Karpas-422 (cell line): ENCODE data around the gene DLAT. TPM values are rescaled to one million over a fixed set of nuclear protein-coding genes. Genes with fewer than 3 reads are reported as not detected.
"Not testable (repeated sequence)": the region's sequence is repeated elsewhere in the genome, so short reads cannot be mapped to it uniquely, and the experiment has no call there.

Experiments
- DNase-seq: peaks from one replicate; pipeline ENCODE4 v3.0.0-alpha.2; 2015
- H2AFZ ChIP-seq: fragments of 200-600 bp; sonication (generic); 2 replicates; pipeline ENCODE4 v1.6.1; 2014; ENCODE audit warnings: antibody characterized with exemption, low read length, mixed read lengths
- H3K27ac ChIP-seq: fragments of 200-600 bp; sonication (generic); 2 replicates; pipeline ENCODE4 v1.5.1; 2014; ENCODE audit warnings: mild to moderate bottlenecking, low read length, moderate library complexity
- H3K27me3 ChIP-seq: fragments of 200-600 bp; sonication (generic); 2 replicates; pipeline ENCODE4 v1.6.1; 2014; ENCODE audit warnings: low read length, mixed read lengths
- H3K36me3 ChIP-seq: fragments of 200-600 bp; sonication (generic); 2 replicates; pipeline ENCODE4 v1.6.1; 2014; ENCODE audit warnings: low read length, mixed read lengths; ENCODE audit not compliant: insufficient read depth
- H3K4me1 ChIP-seq: fragments of 200-600 bp; sonication (generic); 2 replicates; pipeline ENCODE4 v1.6.1; 2014; ENCODE audit warnings: mild to moderate bottlenecking, low read length, mixed read lengths
- H3K4me2 ChIP-seq: fragments of 200-600 bp; sonication (generic); 2 replicates; pipeline ENCODE4 v1.6.1; 2014; ENCODE audit warnings: low read length, low read depth, mild to moderate bottlenecking; ENCODE audit not compliant: poor library complexity, severe bottlenecking
- H3K4me3 ChIP-seq: fragments of 200-600 bp; sonication (generic); 2 replicates; pipeline ENCODE4 v1.5.1; 2014; ENCODE audit warnings: mild to moderate bottlenecking, antibody characterized with exemption, low read length, mixed read lengths
- H3K79me2 ChIP-seq: fragments of 200-600 bp; sonication (generic); 2 replicates; pipeline ENCODE4 v1.6.1; 2014; ENCODE audit warnings: mild to moderate bottlenecking, low read length, mixed read lengths
- H3K9ac ChIP-seq: fragments of 200-600 bp; sonication (generic); 2 replicates; pipeline ENCODE4 v1.6.0; 2014; ENCODE audit warnings: low read length
- H3K9me2 ChIP-seq: fragments of 200-600 bp; sonication (generic), shearing (Covaris generic); replicated peaks from 2 replicates; pipeline ENCODE4 v1.6.0; 2014; ENCODE audit warnings: mild to moderate bottlenecking, low read length, moderate library complexity; ENCODE audit not compliant: insufficient read depth
- H3K9me3 ChIP-seq: fragments of 300-700, 200-600 bp; sonication (generic); 2 replicates; pipeline ENCODE4 v1.6.1; 2014; ENCODE audit warnings: low read length, mixed read lengths
- H4K20me1 ChIP-seq: fragments of 200-600 bp; sonication (generic); 2 replicates; pipeline ENCODE4 v1.6.1; 2014; ENCODE audit warnings: mild to moderate bottlenecking, antibody characterized with exemption, low read length, low read depth; ENCODE audit not compliant: insufficient read depth
- total RNA-seq: library from RNA; depleted of rRNA; stranded (reverse); fragments of >200 nt; shearing (Covaris generic); gene quantifications from 2 replicates; pipeline ENCODE4 v1.2.3, GENCODE V29; 2014; ENCODE audit warnings: low replicate concordance

The DLAT gene
- total RNA-seq, 1 experiment from 2014 or later: 39.8 TPM

- DNase-seq: peak; percentile 88
- H3K4me2 ChIP-seq: peak within 1 kb of the TSS; percentile 77
- no peaks in the 10 kb centered on the region for H3K27me3 ChIP-seq
- peaks cover 24% of the 10 kb centered on the region for H3K4me1 ChIP-seq
- H3K4me3 ChIP-seq: peak within 1 kb of the TSS; percentile 96
- H4K20me1 ChIP-seq: no peaks in the 10 kb centered on the region
- H3K9ac ChIP-seq: peak within 1 kb of the TSS; percentile 93
- H3K9me3 ChIP-seq: no peaks in the 10 kb centered on the region
- H2AFZ ChIP-seq: peak within 1 kb of the TSS; percentile 89; the same call in 1 of the 2 replicates
- no peaks in the 10 kb centered on the region for H3K9me2 ChIP-seq
- peaks cover 12% of the 10 kb centered on the region; the same call in 1 of the 2 replicates for H3K36me3 ChIP-seq
- peak within 1 kb of the TSS; percentile 52 for H3K27ac ChIP-seq
- H3K79me2 ChIP-seq: peaks cover 24% of the 10 kb centered on the region
These were observed 49.0 kb downstream of the DLAT start, which contains the start of the genes NKAPD1 and PIH1D2 for GRCh38 chr11:112073941-112074811. NKAPD1 (plus strand) TSS chr11:112074299; CDS start chr11:112075575, 1,276 bp downstream. PIH1D2 (minus strand) TSS chr11:112074017; CDS start chr11:112073174, 843 bp downstream.

- Histone ChIP-seq H3K9me2 (no peaks in the 10 kb centered on the region), H3K4me1 (peaks cover 15% of the 10 kb centered on the region), H2AFZ (no peak overlapping the region), H3K9me3 (no peaks in the 10 kb centered on the region), H3K27me3 (no peaks in the 10 kb centered on the region), H3K36me3 (peaks cover 17% of the 10 kb centered on the region), H3K79me2 (peaks cover 34% of the 10 kb centered on the region), H4K20me1 (no peaks in the 10 kb centered on the region), H3K4me2 (no peak overlapping the region), H3K9ac (no peak overlapping the region), H3K4me3 (no peak overlapping the region), H3K27ac (no peak overlapping the region)
- DNase-seq: no peak
These were observed 57.5 kb downstream of the DLAT start for GRCh38 chr11:112082729-112083128.

GRCh38 chr11:112085822-112086421 is 60.7 kb downstream of the DLAT start:
- Histone ChIP-seq H3K4me1 (peaks cover 22% of the 10 kb centered on the region), H2AFZ (peak overlapping the region; percentile 43; the same call in 1 of the 2 replicates), H3K27me3 (no peaks in the 10 kb centered on the region), H3K36me3 (peaks cover 28% of the 10 kb centered on the region), H3K4me2 (peak overlapping the region; percentile 80), H3K9me3 (no peaks in the 10 kb centered on the region), H4K20me1 (no peaks in the 10 kb centered on the region), H3K4me3 (peak overlapping the region; percentile 92), H3K9ac (peak overlapping the region; percentile 92), H3K79me2 (peaks cover 57% of the 10 kb centered on the region), H3K27ac (peak overlapping the region; percentile 37), H3K9me2 (no peaks in the 10 kb centered on the region)
- DNase-seq: peak; percentile 50

DNA sequence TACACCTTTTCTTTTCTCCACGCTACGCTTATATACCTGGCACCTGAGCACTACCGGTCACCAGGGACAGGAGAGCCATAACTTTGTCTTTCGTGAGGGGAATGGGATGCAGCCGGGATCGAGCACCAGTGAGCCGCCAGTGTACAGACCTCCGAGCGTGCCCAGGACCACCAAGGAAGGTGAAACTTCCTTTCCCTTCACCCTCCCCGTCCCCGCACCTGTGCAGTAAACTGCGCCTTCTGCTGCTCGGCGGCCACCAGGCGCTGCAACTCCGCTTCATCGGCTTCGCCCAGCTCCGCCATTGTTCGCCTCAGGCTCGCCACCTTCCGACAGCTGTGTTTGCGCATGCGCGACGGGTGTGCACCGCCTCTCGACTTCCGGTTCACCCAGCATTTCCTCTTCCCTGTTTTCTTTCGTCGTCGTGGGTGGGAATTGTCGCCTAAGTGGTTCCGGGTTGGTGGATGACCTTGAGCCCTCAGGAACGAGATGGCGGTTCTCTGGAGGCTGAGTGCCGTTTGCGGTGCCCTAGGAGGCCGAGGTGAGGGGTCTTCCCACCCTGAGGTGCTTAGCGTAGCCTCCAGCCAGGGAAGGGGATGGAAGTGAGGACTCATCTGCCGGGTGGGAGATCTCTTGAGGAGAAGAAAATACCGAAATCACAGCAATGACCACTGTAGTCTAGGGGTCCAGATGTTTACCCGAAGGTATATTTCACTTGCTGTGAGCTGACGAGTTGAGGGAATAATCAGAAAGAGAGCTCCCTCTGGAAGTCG is 61.4 kb downstream of the DLAT start, which contains the start of the genes SDHD and TIMM8B:
TSS of gene SDHD (plus strand) at position 452 of the 770 bp plus-strand sequence. CDS start at position 487, 35 bp downstream.
TSS of gene TIMM8B (minus strand) at position 335 of the 770 bp plus-strand sequence. CDS start at position 302, 33 bp downstream.
- DNase-seq: peak; percentile 96
- H4K20me1 ChIP-seq: no peaks in the 10 kb centered on the region
- no peaks in the 10 kb centered on the region for H3K27me3 ChIP-seq
- peaks cover 57% of the 10 kb centered on the region for H3K79me2 ChIP-seq
- peak within 1 kb of the TSS; percentile 92 for H3K9ac ChIP-seq
- H3K4me3 ChIP-seq: peak within 1 kb of the TSS; percentile 92
- peak within 1 kb of the TSS; percentile 43; the same call in 1 of the 2 replicates for H2AFZ ChIP-seq
- H3K4me1 ChIP-seq: peaks cover 22% of the 10 kb centered on the region
- H3K27ac ChIP-seq: peak within 1 kb of the TSS; percentile 54
- H3K36me3 ChIP-seq: peaks cover 28% of the 10 kb centered on the region
- H3K9me2 ChIP-seq: no peaks in the 10 kb centered on the region
- peak within 1 kb of the TSS; percentile 80 for H3K4me2 ChIP-seq
- H3K9me3 ChIP-seq: no peaks in the 10 kb centered on the region

DNA sequence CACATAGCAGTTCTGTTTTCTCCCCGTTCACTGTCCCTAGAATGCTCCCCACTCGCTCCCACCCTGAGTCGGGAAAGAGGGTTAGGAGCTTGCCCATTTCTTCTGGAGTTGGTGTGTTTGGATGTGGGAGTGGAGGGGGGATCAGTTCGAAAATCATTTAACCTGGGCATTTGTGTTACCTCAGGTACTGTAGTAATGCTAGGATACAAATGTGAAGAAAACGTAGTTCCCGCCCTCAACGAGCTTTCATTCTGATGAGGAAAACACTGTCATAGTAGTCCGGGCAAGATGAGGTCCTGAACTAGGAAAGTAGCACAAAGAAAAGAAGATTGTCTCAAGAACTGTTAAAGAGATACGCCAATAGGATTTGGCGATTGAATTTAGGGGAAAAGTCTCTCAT is 62.0 kb downstream of the DLAT start:
- Histone ChIP-seq H3K4me2 (peak overlapping the region; percentile 80), H3K4me1 (peaks cover 22% of the 10 kb centered on the region), H3K27me3 (no peaks in the 10 kb centered on the region), H2AFZ (no peak overlapping the region), H3K9ac (peak overlapping the region; percentile 92), H4K20me1 (no peaks in the 10 kb centered on the region), H3K9me3 (no peaks in the 10 kb centered on the region), H3K27ac (peak overlapping the region; percentile 54; the same call in 1 of the 2 replicates), H3K79me2 (peaks cover 57% of the 10 kb centered on the region), H3K4me3 (peak overlapping the region; percentile 92), H3K9me2 (no peaks in the 10 kb centered on the region), H3K36me3 (peaks cover 28% of the 10 kb centered on the region)
- peak; percentile 52 for DNase-seq

- not testable (repeated sequence) for H4K20me1 ChIP-seq, H3K4me3 ChIP-seq, H2AFZ ChIP-seq, H3K9ac ChIP-seq, H3K4me2 ChIP-seq, H3K9me3 ChIP-seq, H3K27me3 ChIP-seq, H3K79me2 ChIP-seq, H3K36me3 ChIP-seq, H3K9me2 ChIP-seq, H3K27ac ChIP-seq, DNase-seq, H3K4me1 ChIP-seq
These were observed 70.1 kb downstream of the DLAT start for GRCh38 chr11:112095302-112095701.

- Histone ChIP-seq H3K9ac (no peak overlapping the region), H3K79me2 (0 out of 2 replicates have a peak, but pooled peaks cover 4% of the 10 kb centered on the region), H3K4me3 (no peak overlapping the region), H3K27ac (no peak overlapping the region), H2AFZ (no peak overlapping the region), H3K4me1 (no peaks in the 10 kb centered on the region), H4K20me1 (no peaks in the 10 kb centered on the region), H3K4me2 (no peak overlapping the region), H3K9me3 (no peaks in the 10 kb centered on the region), H3K27me3 (no peaks in the 10 kb centered on the region), H3K9me2 (no peaks in the 10 kb centered on the region), H3K36me3 (0 out of 2 replicates have a peak, but pooled peaks cover 4% of the 10 kb centered on the region)
- no peak for DNase-seq
These were observed 71.0 kb downstream of the DLAT start for GRCh38 chr11:112096194-112096593.
